ENCODE data around the gene LMNTD1. TPM values are rescaled to one million over a fixed set of nuclear protein-coding genes. Genes with fewer than 3 reads are reported as not detected.

LMNTD1 gene
- total and polyA plus RNA-seq, 8 donors = 0.35 to 2.1 (median 1.7) TPM; not detected in 1

GRCh38 chr12:25591144-25591543, 38.1 kb upstream of the LMNTD1 start:
- Histone ChIP-seq H3K4me3 (no peak overlapping the region), H3K27ac (no peak overlapping the region), H3K27me3 (no peaks in the 10 kb centered on the region), H3K4me1 (no peaks in the 10 kb centered on the region), H3K36me3 (no peaks in the 10 kb centered on the region), H3K9me3 (no peaks in the 10 kb centered on the region)
- DNase-seq (no peak), ATAC-seq (peak; percentile 27)
- TF ChIP-seq CTCF (IDR thresholded peaks at IDR 0.05) = no peak
- intact Hi-C loops (cut with DNase I) = no loop called here

GRCh38 chr12:25590011-25590721, 37.1 kb upstream of the LMNTD1 start:
- no peak for DNase-seq
- no peak for ATAC-seq
- H3K27me3 ChIP-seq = no peaks in the 10 kb centered on the region
- no peak overlapping the region for H3K4me3 ChIP-seq
- no peaks in the 10 kb centered on the region for H3K4me1 ChIP-seq
- TF ChIP-seq CTCF (IDR thresholded peaks at IDR 0.05) = no peak
- intact Hi-C loops (cut with DNase I) = no loop called here
- H3K9me3 ChIP-seq = no peaks in the 10 kb centered on the region
- H3K27ac ChIP-seq = no peak overlapping the region
- no peaks in the 10 kb centered on the region for H3K36me3 ChIP-seq

- TF ChIP-seq CTCF (IDR thresholded peaks at IDR 0.05) = no peak
- DNase-seq (no peak), ATAC-seq (no peak)
- Histone ChIP-seq H3K27ac (no peak overlapping the region), H3K4me1 (no peaks in the 10 kb centered on the region), H3K36me3 (no peaks in the 10 kb centered on the region), H3K27me3 (no peaks in the 10 kb centered on the region), H3K9me3 (no peaks in the 10 kb centered on the region), H3K4me3 (no peak overlapping the region)
- intact Hi-C loops (cut with DNase I) = no loop called here
Measured at GRCh38 chr12:25587346-25587745, 34.3 kb upstream of the LMNTD1 start.

- Histone ChIP-seq H3K27me3 (no peaks in the 10 kb centered on the region), H3K27ac (no peak overlapping the region), H3K9me3 (no peaks in the 10 kb centered on the region), H3K4me3 (no peak overlapping the region), H3K4me1 (no peaks in the 10 kb centered on the region), H3K36me3 (no peaks in the 10 kb centered on the region)
- no peak for DNase-seq
- ATAC-seq = no peak
- no peak for TF ChIP-seq CTCF (IDR thresholded peaks at IDR 0.05)
- intact Hi-C loops (cut with DNase I) = no loop called here
Measured at GRCh38 chr12:25585662-25586061, 32.6 kb upstream of the LMNTD1 start.

- no peaks in the 10 kb centered on the region for H3K36me3 ChIP-seq
- no peaks in the 10 kb centered on the region for H3K27me3 ChIP-seq
- H3K4me1 ChIP-seq = no peaks in the 10 kb centered on the region
- no peak for TF ChIP-seq CTCF (IDR thresholded peaks at IDR 0.05)
- intact Hi-C loops (cut with DNase I) = no loop called here
- no peaks in the 10 kb centered on the region for H3K9me3 ChIP-seq
- H3K27ac ChIP-seq = no peak overlapping the region
- ATAC-seq (peak; percentile 22), DNase-seq (peak in 2 of 4 donors; percentile 27 to 43)
- H3K4me3 ChIP-seq = no peak overlapping the region
Measured at GRCh38 chr12:25585021-25585523, 32.0 kb upstream of the LMNTD1 start.

Measured in left lung (tissue), 10 donors.